GM11168 (cell line): Measurements from ENCODE around the gene TMIGD1.

Experiments used
- in situ Hi-C: fragments of 300-500 bp; cut with MboI; formaldehyde crosslinking; loops from one replicate; pipeline ENCODE4 v1.12.0; 2022; ENCODE audit warnings: low sequenced_read_pairs; ENCODE audit not compliant: unreplicated experiment

The TMIGD1 gene

GRCh38 chr17:30336369-30337171 lies 2.7 kb upstream of the TMIGD1 start:
- in situ Hi-C loops = no loop called here

- in situ Hi-C loops = no loop called here
These were observed 564 bp upstream of the TMIGD1 start for GRCh38 chr17:30334421-30334820.

GRCh38 chr17:30332057-30332542 lies 1.8 kb downstream of the TMIGD1 start:
- in situ Hi-C loops = no loop called here

GRCh38 chr17:30326809-30327208 lies 7.0 kb downstream of the TMIGD1 start:
- in situ Hi-C loops = no loop called here

GRCh38 chr17:30324723-30325122 lies 9.1 kb downstream of the TMIGD1 start:
- in situ Hi-C loops = no loop called here

- in situ Hi-C loops = no loop called here
These were observed 9.9 kb downstream of the TMIGD1 start for GRCh38 chr17:30323895-30324319.

- in situ Hi-C loops = no loop called here
These were observed 10.5 kb downstream of the TMIGD1 start for GRCh38 chr17:30323262-30323894.

- in situ Hi-C loops = no loop called here
These were observed 12.5 kb downstream of the TMIGD1 start for GRCh38 chr17:30321314-30321713.

- in situ Hi-C loops = no loop called here
These were observed 15.7 kb downstream of the TMIGD1 start for GRCh38 chr17:30318155-30318554.

GRCh38 chr17:30316736-30317135 lies 17.1 kb downstream of the TMIGD1 start:
- in situ Hi-C loops = no loop called here

GRCh38 chr17:30315106-30315505 lies 18.8 kb downstream of the TMIGD1 start:
- in situ Hi-C loops = no loop called here

- in situ Hi-C loops = no loop called here
These were observed 19.4 kb downstream of the TMIGD1 start for GRCh38 chr17:30314474-30314873.

- in situ Hi-C loops = no loop called here
These were observed 21.6 kb downstream of the TMIGD1 start for GRCh38 chr17:30312226-30312625.

GRCh38 chr17:30310562-30310961 lies 23.3 kb downstream of the TMIGD1 start:
- in situ Hi-C loops = no loop called here

- in situ Hi-C loops = no loop called here
These were observed 24.3 kb downstream of the TMIGD1 start for GRCh38 chr17:30309591-30309990.

- in situ Hi-C loops = no loop called here
These were observed 25.5 kb downstream of the TMIGD1 start for GRCh38 chr17:30308406-30308805.

- in situ Hi-C loops = no loop called here
These were observed 29.1 kb downstream of the TMIGD1 start for GRCh38 chr17:30304778-30305177.

- in situ Hi-C loops = no loop called here
These were observed 31.6 kb downstream of the TMIGD1 start for GRCh38 chr17:30302241-30302640.

GRCh38 chr17:30300818-30301217 lies 33.0 kb downstream of the TMIGD1 start:
- in situ Hi-C loops = no loop called here

- in situ Hi-C loops = no loop called here
These were observed 34.9 kb downstream of the TMIGD1 start for GRCh38 chr17:30299000-30299399.

- in situ Hi-C loops = no loop called here
These were observed 36.1 kb downstream of the TMIGD1 start for GRCh38 chr17:30297715-30298114.
